ENCODE measurements around the gene GALP. TPM values are rescaled to one million over a fixed set of nuclear protein-coding genes. Genes with fewer than 3 reads are reported as not detected.
"Not testable (repeated sequence)": the region's sequence is repeated elsewhere in the genome, so short reads cannot be mapped to it uniquely, and the experiment has no call there.

The GALP gene
- total RNA-seq, 2 experiments from 2014 or later = not detected

DNA sequence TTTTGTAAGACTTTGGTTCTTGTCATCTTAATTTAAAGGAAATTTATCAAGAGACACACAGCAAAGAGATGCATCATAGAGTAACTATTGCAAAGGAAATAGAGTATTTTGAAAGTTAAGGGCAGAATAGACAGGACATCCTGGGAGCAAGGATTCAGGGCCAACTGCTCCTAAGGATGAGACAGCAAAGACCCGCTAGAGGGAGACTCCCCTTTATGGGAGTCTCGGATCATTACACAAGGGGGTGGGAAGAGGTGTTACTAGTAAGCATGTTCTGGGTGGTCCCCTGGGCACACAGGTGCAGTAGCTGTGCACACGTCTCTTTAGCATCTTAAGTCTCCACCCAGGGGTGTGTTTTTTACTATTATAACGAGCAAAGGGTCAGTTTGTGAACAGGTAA lies 35.9 kb downstream of the GALP start:
- intact Hi-C loops (cut with micrococcal nuclease) = no loop called here
- no peak overlapping the region for H3K4me3 Mint-ChIP-seq
- H3K4me1 Mint-ChIP-seq (ENCODE audit: low read depth) = no peaks in the 10 kb centered on the region
- H3K27me3 Mint-ChIP-seq = peaks cover 12% of the 10 kb centered on the region
- CTCF ChIA-PET = no interaction called here
- no peaks in the 10 kb centered on the region for H3K9me3 Mint-ChIP-seq
- POLR2A ChIA-PET = no interaction called here
- ATAC-seq (no peak), DNase-seq (no peak)
- no peaks in the 10 kb centered on the region for H3K36me3 Mint-ChIP-seq (ENCODE audit: low read depth)
- H3K27ac Mint-ChIP-seq = no peak overlapping the region
- TF ChIP-seq, protein P1, sequence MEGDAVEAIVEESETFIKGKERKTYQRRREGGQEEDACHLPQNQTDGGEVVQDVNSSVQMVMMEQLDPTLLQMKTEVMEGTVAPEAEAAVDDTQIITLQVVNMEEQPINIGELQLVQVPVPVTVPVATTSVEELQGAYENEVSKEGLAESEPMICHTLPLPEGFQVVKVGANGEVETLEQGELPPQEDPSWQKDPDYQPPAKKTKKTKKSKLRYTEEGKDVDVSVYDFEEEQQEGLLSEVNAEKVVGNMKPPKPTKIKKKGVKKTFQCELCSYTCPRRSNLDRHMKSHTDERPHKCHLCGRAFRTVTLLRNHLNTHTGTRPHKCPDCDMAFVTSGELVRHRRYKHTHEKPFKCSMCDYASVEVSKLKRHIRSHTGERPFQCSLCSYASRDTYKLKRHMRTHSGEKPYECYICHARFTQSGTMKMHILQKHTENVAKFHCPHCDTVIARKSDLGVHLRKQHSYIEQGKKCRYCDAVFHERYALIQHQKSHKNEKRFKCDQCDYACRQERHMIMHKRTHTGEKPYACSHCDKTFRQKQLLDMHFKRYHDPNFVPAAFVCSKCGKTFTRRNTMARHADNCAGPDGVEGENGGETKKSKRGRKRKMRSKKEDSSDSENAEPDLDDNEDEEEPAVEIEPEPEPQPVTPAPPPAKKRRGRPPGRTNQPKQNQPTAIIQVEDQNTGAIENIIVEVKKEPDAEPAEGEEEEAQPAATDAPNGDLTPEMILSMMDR (IDR thresholded peaks at IDR 0.05) = no peak

DNA sequence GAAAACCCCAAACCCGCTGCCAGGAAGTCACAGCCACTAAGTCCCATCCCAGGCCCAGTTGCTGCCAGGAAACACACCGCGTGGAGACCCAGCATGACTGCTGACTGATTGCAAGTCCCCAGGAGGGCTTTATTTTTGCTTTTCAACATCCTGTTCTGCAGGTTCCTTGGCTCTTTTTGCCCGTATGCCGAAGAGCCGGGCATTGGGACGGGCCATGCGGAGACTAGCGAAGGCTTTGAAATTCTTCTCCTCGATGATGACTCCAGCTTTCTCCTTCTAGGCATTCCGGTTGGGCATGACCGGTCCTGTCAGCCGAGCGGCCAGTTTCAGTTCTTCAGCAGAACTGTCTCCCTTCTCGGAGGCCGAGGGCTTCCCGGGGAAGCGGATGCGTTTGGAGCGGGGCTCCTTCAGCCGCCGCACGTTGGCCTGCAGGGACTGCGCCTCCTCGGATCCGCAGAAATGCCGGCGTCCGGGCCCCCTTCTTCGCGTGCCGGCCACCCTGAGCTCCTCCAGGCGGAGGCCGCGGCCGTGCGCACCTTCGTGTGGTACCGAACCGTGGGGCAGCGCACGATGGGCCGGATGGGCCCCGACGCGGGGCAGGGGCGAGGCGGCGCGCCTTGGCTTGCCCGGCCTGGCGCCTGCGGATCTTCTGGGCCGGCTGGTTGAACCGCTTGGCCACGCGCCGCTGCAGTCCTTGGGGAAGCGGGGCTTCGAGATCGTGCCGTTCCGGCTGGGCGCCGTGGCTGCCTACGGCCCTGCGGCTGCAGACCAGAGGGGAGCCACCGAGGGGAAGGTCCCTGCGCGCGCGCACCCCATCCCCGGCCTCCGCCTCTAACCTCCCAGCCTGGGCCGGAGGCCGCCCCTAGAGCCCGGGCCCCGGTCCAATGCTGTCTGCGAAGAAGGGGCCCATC lies 41.5 kb downstream of the GALP start:
- POLR2A ChIA-PET = no interaction called here
- ATAC-seq = no peak
- no peaks in the 10 kb centered on the region for H3K36me3 Mint-ChIP-seq (ENCODE audit: low read depth)
- intact Hi-C loops (cut with micrococcal nuclease) = no loop called here
- no peak for DNase-seq
- CTCF ChIA-PET = no interaction called here
- H3K4me1 Mint-ChIP-seq (ENCODE audit: low read depth) = no peaks in the 10 kb centered on the region
- H3K27me3 Mint-ChIP-seq = peaks cover 18% of the 10 kb centered on the region
- TF ChIP-seq, protein P1 (IDR thresholded peaks at IDR 0.05) = no peak
- H3K4me3 Mint-ChIP-seq = no peak overlapping the region
- no peaks in the 10 kb centered on the region for H3K9me3 Mint-ChIP-seq
- no peak overlapping the region for H3K27ac Mint-ChIP-seq

DNA sequence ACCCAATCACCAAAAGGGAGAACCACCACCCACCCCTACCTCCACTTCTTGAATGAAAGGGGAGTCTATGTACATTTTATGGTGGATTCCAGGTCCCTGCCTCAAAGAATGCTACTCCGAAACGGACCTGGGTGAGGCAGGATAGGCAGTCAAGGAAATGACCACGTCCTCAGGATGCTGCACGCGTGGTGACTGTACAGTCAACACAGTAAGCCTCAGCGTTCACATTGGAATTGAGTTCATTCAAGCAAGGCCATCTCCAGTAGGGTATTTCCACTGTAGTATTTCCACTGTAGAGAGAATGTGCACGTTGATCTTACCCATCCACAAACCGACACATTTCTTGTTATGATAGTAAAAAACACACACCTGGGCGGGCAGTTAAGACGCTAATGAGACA lies 43.2 kb downstream of the GALP start:
- TF ChIP-seq, protein P1 (IDR thresholded peaks at IDR 0.05) = no peak
- POLR2A ChIA-PET = no interaction called here
- Mint-ChIP-seq H3K4me1 (ENCODE audit: low read depth) (no peaks in the 10 kb centered on the region), H3K4me3 (no peak overlapping the region), H3K27me3 (peaks cover 17% of the 10 kb centered on the region), H3K9me3 (no peaks in the 10 kb centered on the region), H3K27ac (no peak overlapping the region), H3K36me3 (ENCODE audit: low read depth) (no peaks in the 10 kb centered on the region)
- DNase-seq = no peak
- CTCF ChIA-PET = no interaction called here
- ATAC-seq = no peak
- intact Hi-C loops (cut with micrococcal nuclease) = no loop called here

DNA sequence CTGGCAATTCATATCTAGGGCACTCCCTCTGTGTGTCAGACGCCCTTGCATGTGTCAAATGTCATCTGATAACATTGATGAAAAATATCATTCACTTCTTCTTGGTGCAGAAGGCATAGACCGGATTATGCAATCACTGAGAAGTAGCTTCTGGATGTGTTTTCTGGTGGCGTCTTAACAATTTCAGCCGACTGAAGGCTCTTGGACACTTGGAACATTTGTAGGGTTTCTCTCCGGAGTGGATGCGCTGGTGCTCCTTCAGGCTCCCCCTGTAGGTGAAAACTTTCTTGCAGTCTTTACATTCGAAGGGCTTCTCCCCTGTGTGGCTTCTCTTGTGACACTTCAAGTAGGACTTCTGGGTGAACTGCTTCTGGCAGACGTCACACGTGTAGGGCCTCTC lies 45.6 kb downstream of the GALP start:
- CTCF ChIA-PET = interaction anchor here (2.6 kb wide), 1 partner anchor 32 kb away, joined by 10 read pairs; no protein-coding TSS in a partner anchor
- H3K9me3 Mint-ChIP-seq; H3K27me3 Mint-ChIP-seq; H3K4me1 Mint-ChIP-seq (ENCODE audit: low read depth); H3K36me3 Mint-ChIP-seq (ENCODE audit: low read depth); DNase-seq; H3K27ac Mint-ChIP-seq; ATAC-seq; POLR2A ChIA-PET; intact Hi-C loops (cut with micrococcal nuclease); H3K4me3 Mint-ChIP-seq: not testable (repeated sequence)

DNA sequence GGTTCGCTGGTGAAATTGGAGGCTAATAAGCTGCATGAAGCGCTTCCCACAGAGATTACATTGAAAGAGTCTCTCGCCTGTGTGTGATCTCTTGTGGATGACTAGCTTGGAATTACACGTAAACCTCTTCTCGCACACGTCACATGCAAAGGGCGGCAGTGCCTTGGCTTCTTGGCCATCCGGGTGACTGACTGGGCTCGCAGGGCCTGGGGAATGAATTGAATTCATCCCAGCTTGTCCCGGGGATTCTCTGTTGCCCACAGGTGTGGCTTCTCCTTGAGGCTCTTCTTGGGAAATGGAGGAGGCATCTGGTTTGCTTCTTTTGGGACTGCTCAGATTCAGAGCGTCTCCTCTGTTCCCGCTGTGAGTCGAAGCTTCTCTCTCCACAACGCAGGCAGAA lies 46.0 kb downstream of the GALP start:
- H3K27me3 Mint-ChIP-seq = peaks cover 6% of the 10 kb centered on the region
- DNase-seq (no peak), ATAC-seq (no peak)
- H3K36me3 Mint-ChIP-seq (ENCODE audit: low read depth) = no peaks in the 10 kb centered on the region
- intact Hi-C loops (cut with micrococcal nuclease) = no loop called here
- ChIA-PET CTCF (interaction anchor here (2.6 kb wide), 1 partner anchor 32 kb away, joined by 10 read pairs; no protein-coding TSS in a partner anchor), POLR2A (no interaction called here)
- TF ChIP-seq, protein P1 (IDR thresholded peaks at IDR 0.05) = no peak
- H3K4me3 Mint-ChIP-seq = no peak overlapping the region
- no peaks in the 10 kb centered on the region for H3K9me3 Mint-ChIP-seq
- no peaks in the 10 kb centered on the region for H3K4me1 Mint-ChIP-seq (ENCODE audit: low read depth)
- no peak overlapping the region for H3K27ac Mint-ChIP-seq
